NCI-H1694 (cell line): ENCODE measurements around the gene RANBP3.
"Not testable (repeated sequence)": the region's sequence is repeated elsewhere in the genome, so short reads cannot be mapped to it uniquely, and the experiment has no call there.

ENCODE experiments used
- DNase-seq: peaks from one replicate; lab custom pipeline; 2025; lab: John Stamatoyannopoulos, UW

Gene RANBP3

DNA sequence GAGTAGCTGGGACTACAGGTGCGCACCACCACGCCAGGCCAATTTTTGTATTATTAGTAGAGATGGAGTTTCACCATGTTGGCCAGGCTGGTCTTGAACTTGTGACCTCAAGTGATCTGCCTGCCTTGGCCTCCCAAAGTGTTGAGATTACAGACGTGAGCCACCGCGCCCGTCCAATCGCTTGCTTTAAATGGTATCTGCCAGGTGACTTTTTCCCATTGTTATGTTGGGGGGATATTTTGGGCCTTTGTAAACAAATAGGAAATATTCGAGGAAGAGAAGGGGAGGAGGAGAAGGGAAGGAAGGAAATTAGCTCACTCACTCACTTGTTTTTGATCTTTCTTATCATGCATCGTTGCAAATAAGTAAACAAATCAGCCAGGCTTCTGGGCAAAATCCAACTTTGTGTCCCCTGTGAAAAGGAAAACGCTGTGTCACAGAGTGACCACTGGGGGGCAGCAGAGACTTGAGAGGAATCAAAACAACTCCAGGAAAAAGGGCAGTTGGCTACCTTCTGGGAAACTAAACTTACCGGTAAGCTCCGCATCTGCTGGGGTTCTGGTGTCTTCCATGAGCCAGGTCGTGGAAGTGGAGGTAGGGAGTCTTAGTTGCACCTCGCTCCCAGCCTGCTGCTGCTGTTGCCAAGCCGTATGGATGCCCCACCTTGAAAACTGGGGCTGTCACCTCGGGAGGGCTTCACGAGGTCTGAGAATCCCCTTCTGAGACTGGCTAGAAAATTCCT is 9.3 kb upstream of the RANBP3 start:
- DNase-seq: peak; percentile 59

DNA sequence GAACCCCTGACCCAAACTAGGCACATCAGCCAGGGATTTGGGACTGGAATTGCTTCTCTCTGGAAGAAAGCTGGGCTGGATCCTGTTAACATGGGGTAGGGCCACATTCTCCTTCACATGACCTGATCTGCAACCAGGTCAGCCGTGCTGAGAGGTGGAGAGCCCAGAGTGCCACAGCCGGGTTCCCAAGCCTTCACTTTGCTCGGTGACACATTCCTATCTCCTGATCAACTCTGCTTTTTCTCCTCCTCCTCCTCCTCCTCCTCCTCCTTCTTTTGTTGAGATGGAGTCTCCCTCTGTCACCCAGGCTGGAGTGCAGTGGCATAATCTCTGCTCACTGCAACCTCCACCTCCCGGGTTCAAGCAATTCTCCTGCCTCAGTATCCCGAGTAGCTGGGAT is 7.9 kb upstream of the RANBP3 start:
- not testable (repeated sequence) for DNase-seq

DNA sequence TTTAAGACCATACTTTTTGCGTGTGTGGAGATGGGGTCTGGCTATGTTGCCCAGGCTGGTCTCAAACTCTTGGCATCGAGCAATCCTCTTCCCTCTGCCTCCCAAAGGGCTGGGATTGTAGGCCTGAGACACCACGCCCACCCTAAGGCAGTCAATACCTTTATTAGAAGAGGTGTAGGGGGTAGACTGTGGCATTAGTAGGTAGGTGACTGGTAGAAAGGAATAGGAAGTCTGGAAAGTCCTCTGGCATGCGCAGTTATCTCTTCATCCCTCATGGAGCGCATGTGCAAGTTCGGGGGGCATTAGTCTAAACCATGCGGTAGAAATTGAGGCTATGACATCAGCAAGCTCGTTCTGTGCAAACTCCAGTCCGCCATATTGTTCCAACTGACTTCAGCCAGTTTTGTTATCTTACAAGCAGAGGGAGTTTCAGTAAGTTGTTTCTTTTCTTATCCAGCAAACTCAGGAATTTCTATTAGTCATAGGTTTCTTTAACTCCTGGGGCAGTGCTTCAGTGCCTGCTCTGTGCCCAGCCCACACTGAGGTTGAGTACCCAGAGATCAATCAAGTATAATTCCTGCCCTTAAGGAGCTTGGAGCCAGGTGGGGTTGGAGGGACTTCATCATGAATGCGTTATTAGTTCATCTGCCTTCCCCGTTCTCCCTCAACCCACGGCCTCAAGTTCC is 7.3 kb upstream of the RANBP3 start:
- DNase-seq: no peak

GRCh38 chr19:5984600-5984999 is 6.7 kb upstream of the RANBP3 start:
- DNase-seq: no peak

- no peak for DNase-seq
Observed at GRCh38 chr19:5983367-5983955, 5.5 kb upstream of the RANBP3 start.

DNA sequence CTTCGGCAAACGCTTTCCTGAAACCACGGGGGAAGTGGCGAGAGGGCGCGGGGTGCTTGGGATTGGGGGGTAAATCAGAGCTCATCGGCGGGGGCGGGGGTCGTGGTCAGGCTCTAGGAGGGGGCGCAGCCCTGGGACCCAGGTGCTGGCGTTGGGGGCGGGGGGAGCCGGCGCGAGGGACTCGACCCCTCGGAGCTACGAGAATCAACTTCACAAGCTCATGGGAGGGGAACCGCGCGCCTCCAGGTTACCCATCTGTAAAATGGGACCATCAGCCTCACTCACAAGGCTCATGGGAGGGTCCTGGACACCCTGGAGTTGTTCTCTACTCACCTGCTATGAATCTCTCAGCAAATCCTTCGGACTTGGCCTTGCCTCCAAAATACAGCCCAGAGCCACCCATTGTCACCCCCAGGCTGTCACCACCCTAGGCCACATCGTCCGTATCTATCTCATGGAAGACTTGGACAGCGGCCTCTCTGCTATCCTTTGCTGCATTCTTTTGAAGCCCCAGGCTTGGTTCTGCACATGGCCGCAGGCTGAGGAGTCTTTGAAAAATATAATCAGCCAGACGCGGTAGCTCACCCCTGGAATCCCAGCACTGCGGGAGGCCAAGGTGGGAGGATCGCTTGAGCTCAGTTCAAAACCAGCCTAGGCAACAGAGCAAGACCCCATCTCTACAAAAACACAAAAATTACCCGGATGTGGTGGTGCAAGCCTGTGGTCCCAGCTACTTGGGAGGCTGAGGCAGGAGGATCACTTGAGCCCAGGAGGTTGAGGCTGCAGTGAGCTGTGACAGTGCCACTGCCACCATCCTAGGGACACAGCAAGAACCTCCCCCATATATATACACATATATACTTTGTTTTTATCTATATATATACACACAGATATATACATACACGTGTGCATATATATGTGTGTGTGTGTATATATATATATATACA is 939 bp upstream of the RANBP3 start:
- no peak for DNase-seq

GRCh38 chr19:5977222-5977784 is 637 bp downstream of the RANBP3 start:
- no peak for DNase-seq

DNA sequence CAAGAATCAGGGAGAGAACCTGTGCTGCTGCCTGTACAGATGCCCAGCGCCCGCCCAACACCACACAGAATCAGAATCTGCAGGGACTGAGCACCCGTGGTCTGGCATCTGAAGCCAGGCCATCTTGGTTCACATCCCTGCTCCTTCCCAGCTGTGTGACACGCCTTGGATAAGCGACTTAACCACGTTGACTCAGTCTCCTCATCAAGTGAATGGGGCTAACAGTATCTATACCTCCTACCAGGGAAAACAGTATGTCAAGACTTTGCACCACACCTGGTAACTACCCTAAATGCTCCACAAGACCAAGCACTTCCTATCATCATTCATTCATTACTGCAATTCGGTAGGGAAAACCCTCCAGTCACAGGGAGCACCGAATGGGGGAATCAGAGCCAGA is 1.2 kb downstream of the RANBP3 start:
- DNase-seq: no peak

DNA sequence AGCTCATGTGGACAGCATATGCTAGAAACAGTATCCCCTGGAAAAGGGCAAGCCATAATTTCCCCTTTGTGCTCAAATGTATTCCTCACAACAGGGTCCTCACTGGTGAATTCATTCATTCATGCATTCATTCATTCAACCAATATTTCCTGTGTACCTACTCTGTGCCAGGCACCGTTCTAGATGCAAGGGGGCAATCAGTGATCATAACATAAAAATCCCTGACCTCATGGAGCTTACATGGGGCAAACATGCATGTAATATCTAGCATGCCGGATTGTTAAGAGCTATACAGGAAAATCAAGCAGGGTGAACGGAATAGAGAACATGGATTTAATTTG is 2.6 kb downstream of the RANBP3 start:
- no peak for DNase-seq

GRCh38 chr19:5974721-5975387 is 3.1 kb downstream of the RANBP3 start:
- no peak for DNase-seq

GRCh38 chr19:5973867-5974635 is 3.9 kb downstream of the RANBP3 start:
- DNase-seq: no peak

DNA sequence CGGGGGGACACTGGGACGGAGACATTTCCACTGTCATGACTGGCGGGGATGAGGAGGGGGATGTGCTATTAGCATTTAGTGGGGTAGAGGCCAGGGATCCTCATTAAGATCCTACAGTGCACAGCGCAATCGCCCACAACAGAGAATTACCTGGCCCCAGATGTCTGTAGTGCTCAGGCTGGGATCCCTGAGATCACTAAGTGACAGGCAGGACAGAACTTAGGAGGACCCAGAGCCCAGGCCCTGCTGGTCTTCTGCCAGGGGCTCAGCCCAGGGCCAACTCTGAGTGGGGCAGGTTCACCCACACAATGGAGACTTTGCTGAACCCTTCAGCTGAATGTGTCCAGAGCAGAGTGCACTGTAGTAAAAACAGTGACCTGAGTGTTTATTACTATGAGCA is 4.6 kb downstream of the RANBP3 start:
- DNase-seq: no peak

DNA sequence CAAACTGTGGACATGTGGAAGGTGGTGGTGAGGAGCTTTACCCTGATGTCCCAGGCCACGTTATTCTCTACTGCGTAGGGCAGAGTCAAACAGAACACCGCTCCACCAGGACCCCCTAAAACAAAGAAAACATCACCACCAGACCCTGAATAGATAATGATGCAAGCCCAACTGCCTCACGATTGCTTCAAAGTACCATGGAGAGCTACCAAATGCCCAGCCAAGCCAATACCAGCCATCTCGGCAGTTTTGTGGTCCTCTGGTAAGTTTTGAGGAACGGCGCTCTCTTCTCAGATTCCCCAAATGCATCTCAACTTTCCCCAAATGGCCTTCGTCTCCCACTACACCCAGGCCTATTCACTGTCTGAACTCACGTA is 5.6 kb downstream of the RANBP3 start:
- no peak for DNase-seq

- no peak for DNase-seq
Observed at GRCh38 chr19:5971714-5972354, 6.1 kb downstream of the RANBP3 start.

- DNase-seq: no peak
Observed at GRCh38 chr19:5969476-5969875, 8.5 kb downstream of the RANBP3 start.

GRCh38 chr19:5968431-5969373 is 9.2 kb downstream of the RANBP3 start:
- no peak for DNase-seq

DNA sequence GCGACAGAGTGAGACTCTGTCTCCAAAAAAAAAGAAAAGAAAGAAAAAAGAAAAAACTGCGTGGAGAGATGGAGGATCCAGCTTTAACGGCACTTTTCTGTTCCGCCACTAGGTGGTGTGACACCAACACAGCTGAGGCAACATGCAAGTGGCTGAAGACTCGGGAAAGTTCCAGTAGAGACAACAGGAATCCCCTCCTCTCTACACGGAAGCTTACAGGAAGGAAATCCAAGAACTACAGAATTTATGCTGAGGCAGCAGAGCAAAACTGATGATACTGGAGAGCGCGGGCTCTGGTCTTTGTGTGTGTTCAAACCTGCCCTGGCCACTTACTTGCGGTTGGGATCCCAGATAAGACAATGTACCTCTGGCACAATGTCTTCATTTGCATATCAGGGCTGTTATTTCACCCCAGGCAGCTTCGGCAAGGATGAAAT is 9.9 kb downstream of the RANBP3 start:
- peak; percentile 10 for DNase-seq

- no peak for DNase-seq
Observed at GRCh38 chr19:5967571-5967970, 10.4 kb downstream of the RANBP3 start.

DNA sequence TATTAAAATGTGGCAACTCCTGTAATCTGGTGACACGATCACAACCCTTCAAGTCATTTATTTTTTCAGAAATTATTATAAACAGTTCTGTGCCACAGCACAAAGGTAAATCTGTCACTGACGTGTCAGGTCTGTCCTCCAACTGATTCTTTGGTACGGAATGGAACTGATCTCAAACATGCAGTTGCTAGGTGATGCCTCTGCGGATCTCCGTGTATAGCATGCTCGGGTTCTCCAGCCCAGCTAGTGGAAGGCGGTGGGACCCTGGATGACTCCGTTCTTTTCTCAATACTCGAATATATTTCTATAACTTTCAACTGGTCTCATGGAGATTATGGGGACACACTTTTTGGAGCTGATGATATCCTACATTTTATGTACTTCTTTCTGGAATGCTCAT is 11.0 kb downstream of the RANBP3 start:
- no peak for DNase-seq
